ENCODE measurements around the gene CD22. TPM values are rescaled to one million over a fixed set of nuclear protein-coding genes. Genes with fewer than 3 reads are reported as not detected.
A peak's percentile ranks its signal among the peaks of the same experiment; 100 is the strongest.
"Not testable (repeated sequence)": the region's sequence is repeated elsewhere in the genome, so short reads cannot be mapped to it uniquely, and the experiment has no call there.

The CD22 gene
- total RNA-seq, 1 experiment from 2014 or later = 454 TPM

GRCh38 chr19:35357867-35358573, 29.0 kb downstream of the CD22 start, which contains the start of gene FFAR3:
Gene FFAR3, plus strand, starts transcription at chr19:35358460. Its CDS starts 431 bp downstream, at chr19:35358891.
- no peak within 1 kb of the TSS for H3K4me2 ChIP-seq (ENCODE audit: low read depth, low read length, poor library complexity, severe bottlenecking)

GRCh38 chr19:35358834-35359233, 29.8 kb downstream of the CD22 start:
- H3K79me2 ChIP-seq (ENCODE audit: low read length); H3K36me3 ChIP-seq (ENCODE audit: insufficient read depth, low read length); H3K4me1 ChIP-seq (ENCODE audit: low read length); H3K4me2 ChIP-seq (ENCODE audit: low read depth, low read length, poor library complexity, severe bottlenecking); H3K27me3 ChIP-seq (ENCODE audit: low read length); H4K20me1 ChIP-seq (ENCODE audit: insufficient read depth, low read depth, low read length); DNase-seq; H3K9ac ChIP-seq (ENCODE audit: low read length); H3K4me3 ChIP-seq (ENCODE audit: low read length); H3K27ac ChIP-seq (ENCODE audit: low read length); H3K9me3 ChIP-seq (ENCODE audit: low read length); H3K9me2 ChIP-seq (replicated peaks; ENCODE audit: insufficient read depth, low read length); H2AFZ ChIP-seq (ENCODE audit: low read length): not testable (repeated sequence)

More at GRCh38 chr19:35357867-35358573, 29.0 kb downstream of the CD22 start, which contains the start of gene FFAR3:
- no peaks in the 10 kb centered on the region for H3K27me3 ChIP-seq (ENCODE audit: low read length)
- no peaks in the 10 kb centered on the region for H3K9me2 ChIP-seq (replicated peaks; ENCODE audit: insufficient read depth, low read length)
- no peak within 1 kb of the TSS for H2AFZ ChIP-seq (ENCODE audit: low read length)
- H3K9me3 ChIP-seq (ENCODE audit: low read length) = no peaks in the 10 kb centered on the region
- H4K20me1 ChIP-seq (ENCODE audit: insufficient read depth, low read depth, low read length) = no peaks in the 10 kb centered on the region
- H3K4me1 ChIP-seq (ENCODE audit: low read length) = no peaks in the 10 kb centered on the region; the same call in 1 of the 2 replicates
- no peak for DNase-seq
- H3K79me2 ChIP-seq (ENCODE audit: low read length) = no peaks in the 10 kb centered on the region
- H3K27ac ChIP-seq (ENCODE audit: low read length) = no peak within 1 kb of the TSS
- no peaks in the 10 kb centered on the region for H3K36me3 ChIP-seq (ENCODE audit: insufficient read depth, low read length)
- no peak within 1 kb of the TSS for H3K4me3 ChIP-seq (ENCODE audit: low read length)
- no peak within 1 kb of the TSS for H3K9ac ChIP-seq (ENCODE audit: low read length)

DNA sequence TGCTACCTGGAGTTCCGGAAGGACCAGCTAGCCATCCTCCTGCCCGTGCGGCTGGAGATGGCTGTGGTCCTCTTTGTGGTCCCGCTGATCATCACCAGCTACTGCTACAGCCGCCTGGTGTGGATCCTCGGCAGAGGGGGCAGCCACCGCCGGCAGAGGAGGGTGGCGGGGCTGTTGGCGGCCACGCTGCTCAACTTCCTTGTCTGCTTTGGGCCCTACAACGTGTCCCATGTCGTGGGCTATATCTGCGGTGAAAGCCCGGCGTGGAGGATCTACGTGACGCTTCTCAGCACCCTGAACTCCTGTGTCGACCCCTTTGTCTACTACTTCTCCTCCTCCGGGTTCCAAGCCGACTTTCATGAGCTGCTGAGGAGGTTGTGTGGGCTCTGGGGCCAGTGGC, 30.4 kb downstream of the CD22 start:
- H3K9me2 ChIP-seq (replicated peaks; ENCODE audit: insufficient read depth, low read length); H3K4me3 ChIP-seq (ENCODE audit: low read length); H3K27me3 ChIP-seq (ENCODE audit: low read length); H3K9ac ChIP-seq (ENCODE audit: low read length); DNase-seq; H3K36me3 ChIP-seq (ENCODE audit: insufficient read depth, low read length); H3K27ac ChIP-seq (ENCODE audit: low read length); H3K9me3 ChIP-seq (ENCODE audit: low read length); H3K4me1 ChIP-seq (ENCODE audit: low read length); H4K20me1 ChIP-seq (ENCODE audit: insufficient read depth, low read depth, low read length); H3K4me2 ChIP-seq (ENCODE audit: low read depth, low read length, poor library complexity, severe bottlenecking); H3K79me2 ChIP-seq (ENCODE audit: low read length); H2AFZ ChIP-seq (ENCODE audit: low read length): not testable (repeated sequence)

DNA sequence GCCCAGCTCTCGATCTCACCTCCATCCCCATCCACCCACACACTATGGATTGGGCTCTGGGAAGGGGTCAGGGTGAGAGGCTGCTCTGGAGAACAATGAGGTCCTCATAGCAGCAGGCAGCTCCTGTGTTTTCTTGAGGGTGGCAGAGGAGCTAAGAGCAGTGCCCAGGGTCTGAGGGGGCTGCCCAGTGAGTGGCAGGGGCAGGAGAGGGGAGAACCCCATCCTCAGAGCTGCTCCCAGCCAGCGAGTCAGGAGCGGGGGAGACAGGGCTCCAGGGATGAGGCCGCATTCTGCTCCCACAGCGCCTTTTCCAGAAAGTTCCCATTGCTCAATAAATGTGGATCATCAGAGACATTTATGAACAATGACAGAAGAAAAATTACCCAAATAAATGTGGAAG, 31.1 kb downstream of the CD22 start:
- H3K27me3 ChIP-seq (ENCODE audit: low read length); DNase-seq; H3K4me2 ChIP-seq (ENCODE audit: low read depth, low read length, poor library complexity, severe bottlenecking); H3K4me1 ChIP-seq (ENCODE audit: low read length); H3K4me3 ChIP-seq (ENCODE audit: low read length); H3K9me2 ChIP-seq (replicated peaks; ENCODE audit: insufficient read depth, low read length); H3K36me3 ChIP-seq (ENCODE audit: insufficient read depth, low read length); H4K20me1 ChIP-seq (ENCODE audit: insufficient read depth, low read depth, low read length); H3K79me2 ChIP-seq (ENCODE audit: low read length); H2AFZ ChIP-seq (ENCODE audit: low read length); H3K9me3 ChIP-seq (ENCODE audit: low read length); H3K27ac ChIP-seq (ENCODE audit: low read length); H3K9ac ChIP-seq (ENCODE audit: low read length): not testable (repeated sequence)

GRCh38 chr19:35360880-35361420, 32.0 kb downstream of the CD22 start:
- DNase-seq = peak; percentile 27
- Histone ChIP-seq H3K4me2 (ENCODE audit: low read depth, low read length, poor library complexity, severe bottlenecking) (no peak overlapping the region), H3K4me3 (ENCODE audit: low read length) (no peak overlapping the region), H3K27ac (ENCODE audit: low read length) (no peak overlapping the region), H3K9me2 (replicated peaks; ENCODE audit: insufficient read depth, low read length) (no peaks in the 10 kb centered on the region), H2AFZ (ENCODE audit: low read length) (no peak overlapping the region), H3K79me2 (ENCODE audit: low read length) (no peaks in the 10 kb centered on the region), H3K9ac (ENCODE audit: low read length) (no peak overlapping the region), H4K20me1 (ENCODE audit: insufficient read depth, low read depth, low read length) (no peaks in the 10 kb centered on the region), H3K27me3 (ENCODE audit: low read length) (no peaks in the 10 kb centered on the region), H3K4me1 (ENCODE audit: low read length) (no peaks in the 10 kb centered on the region; the same call in 1 of the 2 replicates), H3K36me3 (ENCODE audit: insufficient read depth, low read length) (no peaks in the 10 kb centered on the region), H3K9me3 (ENCODE audit: low read length) (no peaks in the 10 kb centered on the region)

DNA sequence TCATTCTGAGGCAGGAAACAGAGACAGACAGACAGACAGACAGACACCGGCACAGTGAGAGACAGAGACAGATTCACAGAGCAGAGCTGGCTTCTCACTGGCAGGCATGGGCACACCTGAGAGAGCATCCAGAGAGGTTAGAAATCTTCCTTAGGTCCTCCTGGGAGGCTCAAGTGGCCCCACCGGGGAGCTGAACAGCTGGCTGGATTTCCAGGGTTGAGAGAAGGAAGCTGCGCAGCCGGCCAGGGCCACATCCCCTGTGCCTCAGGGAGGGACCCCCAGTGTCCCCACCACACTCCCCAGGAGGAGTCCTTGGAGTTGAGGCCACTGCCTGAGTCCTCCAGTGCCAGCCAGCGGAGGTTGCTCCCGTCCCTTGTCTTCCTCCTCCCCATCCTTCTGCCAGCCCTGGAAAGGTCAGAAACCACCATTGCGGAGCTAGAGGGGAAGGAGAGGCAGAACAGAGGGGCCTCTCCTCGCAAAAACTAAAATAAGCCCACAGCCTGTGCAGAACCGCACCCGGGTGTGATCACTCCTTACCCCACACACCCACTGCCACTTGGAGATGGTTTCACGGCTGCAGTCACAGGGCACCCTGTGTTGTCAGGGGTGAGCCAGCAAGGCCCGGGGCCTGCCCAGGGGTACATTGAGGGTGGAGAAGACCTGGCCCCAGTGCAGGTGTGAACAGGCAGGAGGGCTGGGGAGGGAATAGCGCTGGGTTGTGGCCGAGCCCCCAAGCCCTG, 33.4 kb downstream of the CD22 start:
- no peaks in the 10 kb centered on the region for H4K20me1 ChIP-seq (ENCODE audit: insufficient read depth, low read depth, low read length)

DNA sequence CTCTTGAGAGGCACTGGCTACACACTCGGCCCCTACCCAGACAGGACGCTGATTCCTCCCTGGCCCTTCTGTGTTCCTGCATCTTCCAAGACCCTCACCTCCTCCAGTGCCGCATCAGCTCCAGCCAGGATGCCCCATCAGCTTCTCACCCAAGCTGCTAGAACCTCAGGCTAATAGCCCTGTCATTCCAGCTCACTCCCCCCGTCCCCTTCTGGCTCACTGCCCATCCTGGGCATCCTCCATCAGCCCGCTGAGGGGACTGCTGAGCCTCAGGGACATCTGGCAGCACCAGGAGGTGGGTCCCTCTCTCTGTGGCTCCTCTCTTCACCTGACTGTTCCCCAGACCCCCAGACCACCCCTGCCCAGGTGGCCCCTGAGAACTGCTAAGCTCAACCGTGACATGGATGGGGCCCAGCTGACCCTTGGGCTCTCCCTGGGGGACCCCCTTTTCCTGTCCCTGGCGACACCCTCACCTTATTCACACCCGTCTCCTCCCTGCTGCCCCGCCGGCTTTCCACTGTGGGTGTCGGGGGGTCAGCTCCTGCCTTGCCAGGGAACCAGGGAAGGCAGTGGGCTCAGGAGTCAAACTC, 34.1 kb downstream of the CD22 start:
- Histone ChIP-seq H4K20me1 (ENCODE audit: insufficient read depth, low read depth, low read length) (no peaks in the 10 kb centered on the region), H3K9me3 (ENCODE audit: low read length) (no peaks in the 10 kb centered on the region), H3K27me3 (ENCODE audit: low read length) (no peaks in the 10 kb centered on the region), H3K4me2 (ENCODE audit: low read depth, low read length, poor library complexity, severe bottlenecking) (no peak overlapping the region), H3K36me3 (ENCODE audit: insufficient read depth, low read length) (no peaks in the 10 kb centered on the region), H3K4me3 (ENCODE audit: low read length) (no peak overlapping the region), H3K27ac (ENCODE audit: low read length) (no peak overlapping the region), H3K9ac (ENCODE audit: low read length) (no peak overlapping the region), H3K9me2 (replicated peaks; ENCODE audit: insufficient read depth, low read length) (no peaks in the 10 kb centered on the region), H3K79me2 (ENCODE audit: low read length) (no peaks in the 10 kb centered on the region), H2AFZ (ENCODE audit: low read length) (no peak overlapping the region), H3K4me1 (ENCODE audit: low read length) (no peaks in the 10 kb centered on the region; the same call in 1 of the 2 replicates)
- peak; percentile 10 for DNase-seq

More for the DNA sequence above, 33.4 kb downstream of the CD22 start:
- no peaks in the 10 kb centered on the region for H3K27me3 ChIP-seq (ENCODE audit: low read length)
- DNase-seq = peak; percentile 17
- H3K36me3 ChIP-seq (ENCODE audit: insufficient read depth, low read length) = no peaks in the 10 kb centered on the region
- no peak overlapping the region for H2AFZ ChIP-seq (ENCODE audit: low read length)
- H3K27ac ChIP-seq (ENCODE audit: low read length) = no peak overlapping the region
- no peaks in the 10 kb centered on the region for H3K9me2 ChIP-seq (replicated peaks; ENCODE audit: insufficient read depth, low read length)
- H3K4me1 ChIP-seq (ENCODE audit: low read length) = no peaks in the 10 kb centered on the region; the same call in 1 of the 2 replicates
- no peaks in the 10 kb centered on the region for H3K79me2 ChIP-seq (ENCODE audit: low read length)
- no peaks in the 10 kb centered on the region for H3K9me3 ChIP-seq (ENCODE audit: low read length)
- H3K9ac ChIP-seq (ENCODE audit: low read length) = no peak overlapping the region
- H3K4me3 ChIP-seq (ENCODE audit: low read length) = no peak overlapping the region
- no peak overlapping the region for H3K4me2 ChIP-seq (ENCODE audit: low read depth, low read length, poor library complexity, severe bottlenecking)

All from Karpas-422 (cell line).